Peyer's patch (tissue), 4 donors: ENCODE measurements around the gene GPC6.

ENCODE experiments used
- POLR2A ChIP-seq, 2 donors: fragments of 450-650 bp; IDR thresholded peaks; one replicate each; pipeline ENCODE4 v1.5.1; 2017; ENCODE audit warnings: antibody characterized with exemption in 2 of 2, mild to moderate bottlenecking in 2 of 2, moderate library complexity in 2 of 2
- TF ChIP-seq, protein P1 (sequence below), 6 experiments: fragments of 450-650 bp in 4 of 6; fragments of 200-600 bp in 2 of 6; sonication (generic) in 1 of 6; IDR thresholded peaks; one replicate each; pipeline ENCODE4 v1.5.1; 2017 to 2019; ENCODE audit warnings: antibody characterized with exemption in 6 of 6, mild to moderate bottlenecking in 3 of 6, moderate library complexity in 1 of 6

DNA sequence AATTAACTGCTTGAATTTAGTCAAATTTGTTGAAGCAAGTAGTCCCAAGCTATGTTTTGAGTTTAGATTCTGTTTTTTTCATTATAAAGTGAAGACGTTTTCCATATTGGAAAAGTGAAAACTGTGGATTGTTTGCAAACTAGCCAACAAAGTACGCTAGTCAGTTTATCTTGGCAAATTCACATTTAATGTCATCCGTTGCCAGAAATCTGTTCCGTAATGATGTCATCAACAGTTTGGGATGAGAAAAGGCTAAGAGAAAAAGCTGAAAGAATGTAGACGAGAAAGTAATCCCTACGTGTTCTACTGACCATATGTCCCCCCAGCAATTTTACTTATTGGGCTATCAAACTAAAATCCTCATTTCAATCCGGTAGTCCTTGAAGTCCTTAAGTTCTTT, 419.6 kb downstream of the GPC6 start:
- TF ChIP-seq POLR2A (IDR thresholded peaks at IDR 0.05), result no peak
- TF ChIP-seq, protein P1, sequence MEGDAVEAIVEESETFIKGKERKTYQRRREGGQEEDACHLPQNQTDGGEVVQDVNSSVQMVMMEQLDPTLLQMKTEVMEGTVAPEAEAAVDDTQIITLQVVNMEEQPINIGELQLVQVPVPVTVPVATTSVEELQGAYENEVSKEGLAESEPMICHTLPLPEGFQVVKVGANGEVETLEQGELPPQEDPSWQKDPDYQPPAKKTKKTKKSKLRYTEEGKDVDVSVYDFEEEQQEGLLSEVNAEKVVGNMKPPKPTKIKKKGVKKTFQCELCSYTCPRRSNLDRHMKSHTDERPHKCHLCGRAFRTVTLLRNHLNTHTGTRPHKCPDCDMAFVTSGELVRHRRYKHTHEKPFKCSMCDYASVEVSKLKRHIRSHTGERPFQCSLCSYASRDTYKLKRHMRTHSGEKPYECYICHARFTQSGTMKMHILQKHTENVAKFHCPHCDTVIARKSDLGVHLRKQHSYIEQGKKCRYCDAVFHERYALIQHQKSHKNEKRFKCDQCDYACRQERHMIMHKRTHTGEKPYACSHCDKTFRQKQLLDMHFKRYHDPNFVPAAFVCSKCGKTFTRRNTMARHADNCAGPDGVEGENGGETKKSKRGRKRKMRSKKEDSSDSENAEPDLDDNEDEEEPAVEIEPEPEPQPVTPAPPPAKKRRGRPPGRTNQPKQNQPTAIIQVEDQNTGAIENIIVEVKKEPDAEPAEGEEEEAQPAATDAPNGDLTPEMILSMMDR (IDR thresholded peaks at IDR 0.05), result no peak
